Tibial artery (tissue), 4 donors: ENCODE measurements around the gene LHX1.
A peak's percentile ranks its signal among the peaks of the same experiment; 100 is the strongest.

Experiments
- DNase-seq, 2 donors: peaks; one replicate each; pipeline ENCODE4 v3.0.0-alpha.2; 2019
- H3K27ac ChIP-seq, 2 donors: fragments of 200-600 bp; sonication (generic) in 1 of 2; 1 replicate in 1 of 2; 2 replicates in 1 of 2; pipeline ENCODE4 v1.5.1; 2018 to 2019; ENCODE audit warnings: mild to moderate bottlenecking in 1 of 2
- H3K27me3 ChIP-seq, 2 donors: fragments of 200-600 bp; sonication (generic) in 1 of 2; one replicate each; pipeline versions ENCODE4 v1.5.1 to v1.6.0; 2016 to 2019
- H3K36me3 ChIP-seq, 3 donors: fragments of 200-600 bp; sonication (generic) in 2 of 3; one replicate each; pipeline ENCODE4 v1.5.1; 2016 to 2019; ENCODE audit warnings: mild to moderate bottlenecking in 2 of 3
- H3K4me1 ChIP-seq, 4 donors: fragments of 200-600 bp; sonication (generic) in 2 of 4; 1 replicate in 3 of 4; 2 replicates in 1 of 4; pipeline ENCODE4 v1.5.1; 2016 to 2019
- H3K4me3 ChIP-seq, 2 donors: fragments of 200-600 bp; sonication (generic) in 1 of 2; 1 replicate in 1 of 2; 2 replicates in 1 of 2; pipeline ENCODE4 v1.5.1; 2018 to 2019; ENCODE audit warnings: mild to moderate bottlenecking in 2 of 2
- H3K9me3 ChIP-seq, 3 donors: fragments of 200-600 bp; sonication (generic) in 1 of 3; one replicate each; pipeline ENCODE4 v1.5.1; 2016 to 2019
- intact Hi-C: fragments of 100-400 bp; cut with DNase I; formaldehyde crosslinking; loops from one replicate; pipeline ENCODE4 v1.15.0; 2023; ENCODE audit warnings: low total_unique reads
- TF ChIP-seq, protein P1 (sequence below), 2 experiments: fragments of 200-600 bp in 1 of 2; fragments of 450-650 bp in 1 of 2; IDR thresholded peaks; one replicate each; pipeline ENCODE4 v1.5.1; 2017 to 2019; ENCODE audit warnings: antibody characterized with exemption in 2 of 2, mild to moderate bottlenecking in 1 of 2, moderate library complexity in 1 of 2

LHX1 gene

DNA sequence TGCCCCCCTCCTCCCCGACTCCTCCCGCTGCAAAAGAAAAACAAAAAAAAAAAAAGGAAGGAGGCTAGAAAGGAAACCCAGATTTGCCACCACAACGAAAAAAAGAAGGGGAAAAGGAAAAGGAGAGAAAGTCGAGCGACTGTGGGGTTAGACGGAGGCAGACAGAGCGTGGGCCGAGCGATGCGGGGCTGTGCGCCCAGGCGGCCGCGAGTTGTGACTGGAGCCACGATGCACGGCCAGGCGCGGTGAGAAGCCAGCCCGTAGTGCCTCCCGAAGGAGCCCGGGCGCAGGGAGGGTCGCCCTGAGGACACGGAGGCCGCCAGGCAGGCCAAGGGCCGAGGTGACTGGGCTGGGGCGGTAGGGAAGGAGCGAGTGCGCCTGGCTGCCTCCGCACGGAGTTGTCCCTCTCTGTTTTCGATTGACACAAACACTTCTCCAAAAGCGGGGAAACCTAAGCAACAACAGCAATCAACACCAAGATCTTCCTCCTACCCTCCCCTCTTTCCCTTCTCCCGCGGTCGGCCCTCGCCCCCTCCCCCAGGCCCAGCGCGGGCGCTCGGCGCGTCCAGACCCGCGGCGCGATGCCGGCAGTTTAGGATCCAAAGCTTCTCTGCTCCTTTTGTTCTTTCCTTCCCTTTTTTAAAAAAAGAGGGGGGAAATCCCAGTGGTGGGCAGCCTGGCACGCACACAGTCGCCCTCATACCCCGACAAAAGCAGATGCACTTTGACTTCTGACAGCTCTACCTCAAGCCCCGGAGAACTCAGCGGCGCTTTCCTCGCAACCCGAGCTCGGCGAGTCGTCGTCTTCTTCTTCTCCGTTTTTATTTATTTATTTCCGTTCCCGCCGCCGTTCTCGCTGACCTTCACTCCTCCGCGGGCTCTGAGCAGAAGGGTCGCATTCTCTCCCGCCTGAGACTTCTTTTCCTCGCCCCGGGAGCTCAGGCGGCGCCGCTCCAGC lies at the start of gene LHX1:
Gene LHX1 (plus strand): TSS at position 475 of the 958 bp plus-strand sequence. CDS start 723 bp downstream, outside the sequence.
- Histone ChIP-seq H3K4me3 (peak within 1 kb of the TSS in 1 of 2 donors; percentile 23), H3K36me3 (no peaks in the 10 kb centered on the region), H3K27me3 (peaks cover 37 to 100% of the 10 kb centered on the region in 2 donors), H3K27ac (no peak within 1 kb of the TSS), H3K4me1 (peaks cover 4 to 88% (median 71%) of the 10 kb centered on the region in 4 donors), H3K9me3 (no peaks in the 10 kb centered on the region)
- intact Hi-C loops, result no loop called here
- TF ChIP-seq, protein P1, sequence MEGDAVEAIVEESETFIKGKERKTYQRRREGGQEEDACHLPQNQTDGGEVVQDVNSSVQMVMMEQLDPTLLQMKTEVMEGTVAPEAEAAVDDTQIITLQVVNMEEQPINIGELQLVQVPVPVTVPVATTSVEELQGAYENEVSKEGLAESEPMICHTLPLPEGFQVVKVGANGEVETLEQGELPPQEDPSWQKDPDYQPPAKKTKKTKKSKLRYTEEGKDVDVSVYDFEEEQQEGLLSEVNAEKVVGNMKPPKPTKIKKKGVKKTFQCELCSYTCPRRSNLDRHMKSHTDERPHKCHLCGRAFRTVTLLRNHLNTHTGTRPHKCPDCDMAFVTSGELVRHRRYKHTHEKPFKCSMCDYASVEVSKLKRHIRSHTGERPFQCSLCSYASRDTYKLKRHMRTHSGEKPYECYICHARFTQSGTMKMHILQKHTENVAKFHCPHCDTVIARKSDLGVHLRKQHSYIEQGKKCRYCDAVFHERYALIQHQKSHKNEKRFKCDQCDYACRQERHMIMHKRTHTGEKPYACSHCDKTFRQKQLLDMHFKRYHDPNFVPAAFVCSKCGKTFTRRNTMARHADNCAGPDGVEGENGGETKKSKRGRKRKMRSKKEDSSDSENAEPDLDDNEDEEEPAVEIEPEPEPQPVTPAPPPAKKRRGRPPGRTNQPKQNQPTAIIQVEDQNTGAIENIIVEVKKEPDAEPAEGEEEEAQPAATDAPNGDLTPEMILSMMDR (IDR thresholded peaks at IDR 0.05), result no peak
- no peak for DNase-seq

DNA sequence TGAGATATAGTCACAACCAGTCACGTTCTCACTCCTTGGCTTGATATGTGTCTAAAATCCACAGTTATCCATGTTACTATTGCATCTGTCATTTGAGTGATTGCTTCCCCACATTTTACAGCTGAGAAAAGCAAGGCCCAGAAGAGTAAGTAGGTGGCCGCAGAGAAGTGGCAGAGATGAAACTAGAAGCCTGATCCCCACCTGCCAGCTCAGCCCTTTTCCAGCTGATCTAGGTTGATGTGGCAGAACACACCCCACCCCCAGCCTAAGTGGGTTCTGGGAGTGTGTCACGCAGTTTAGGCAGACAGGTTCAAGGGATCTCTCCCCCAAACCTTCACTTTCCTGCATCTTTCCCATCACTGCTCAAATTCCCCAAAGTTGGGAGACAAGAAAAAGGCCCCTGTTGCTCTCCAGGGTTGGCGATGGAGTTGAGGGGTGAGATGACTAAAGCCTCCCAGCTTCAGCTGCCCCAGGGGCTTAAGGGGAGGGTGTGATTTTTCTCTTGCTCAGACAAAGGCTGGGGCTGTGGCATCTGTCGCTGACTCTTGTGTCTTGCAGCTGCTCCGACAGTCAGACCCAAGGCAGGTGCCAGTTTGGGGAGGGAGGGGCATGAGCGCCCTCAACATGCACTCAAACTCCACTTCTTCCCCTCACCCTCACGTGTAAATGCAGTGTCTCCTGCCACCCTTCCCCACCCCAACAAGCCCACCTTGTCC lies 48.9 kb upstream of the LHX1 start:
- no peak overlapping the region for H3K4me3 ChIP-seq
- no peak overlapping the region for H3K27ac ChIP-seq
- DNase-seq, result no peak
- no peaks in the 10 kb centered on the region for H3K9me3 ChIP-seq
- peaks cover 0 to 71% of the 10 kb centered on the region in 2 donors for H3K27me3 ChIP-seq
- TF ChIP-seq, protein P1 (IDR thresholded peaks at IDR 0.05), result no peak
- no peaks in the 10 kb centered on the region for H3K36me3 ChIP-seq
- intact Hi-C loops, result no loop called here
- H3K4me1 ChIP-seq, result no peaks in the 10 kb centered on the region

DNA sequence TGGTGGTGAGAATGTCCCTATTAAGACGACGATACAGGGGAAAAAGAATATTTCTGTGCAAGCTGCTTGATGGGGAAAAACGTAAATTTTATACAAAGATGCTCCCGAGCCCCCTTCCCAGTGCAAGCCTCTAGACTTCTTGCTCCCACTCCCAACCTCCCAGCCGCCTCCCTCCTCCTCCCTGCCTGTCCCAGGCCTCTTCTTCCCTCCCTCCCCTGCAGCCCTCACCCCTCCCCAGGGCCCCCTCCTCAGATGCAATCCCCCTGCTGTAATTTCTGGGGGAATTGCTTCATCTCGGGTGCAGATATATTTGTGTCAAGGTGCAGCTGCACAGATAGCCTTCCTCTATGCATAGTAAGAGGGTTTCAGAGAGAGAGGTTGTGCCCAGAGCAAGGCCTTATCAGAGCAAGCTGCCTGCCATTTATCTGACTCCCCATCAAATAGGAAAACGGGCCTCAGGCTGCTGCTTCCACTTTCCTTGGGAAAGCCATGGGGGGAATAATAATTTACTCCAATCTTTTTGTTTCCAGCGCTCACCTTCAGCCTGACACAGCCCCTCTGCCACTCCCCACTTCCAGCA lies 47.4 kb upstream of the LHX1 start:
- H3K27ac ChIP-seq, result no peak overlapping the region
- H3K4me1 ChIP-seq, result no peaks in the 10 kb centered on the region
- TF ChIP-seq, protein P1 (IDR thresholded peaks at IDR 0.05), result no peak
- H3K36me3 ChIP-seq, result no peaks in the 10 kb centered on the region
- no peak for DNase-seq
- peaks cover 0 to 62% of the 10 kb centered on the region in 2 donors for H3K27me3 ChIP-seq
- H3K9me3 ChIP-seq, result no peaks in the 10 kb centered on the region
- intact Hi-C loops, result no loop called here
- H3K4me3 ChIP-seq, result no peak overlapping the region

DNA sequence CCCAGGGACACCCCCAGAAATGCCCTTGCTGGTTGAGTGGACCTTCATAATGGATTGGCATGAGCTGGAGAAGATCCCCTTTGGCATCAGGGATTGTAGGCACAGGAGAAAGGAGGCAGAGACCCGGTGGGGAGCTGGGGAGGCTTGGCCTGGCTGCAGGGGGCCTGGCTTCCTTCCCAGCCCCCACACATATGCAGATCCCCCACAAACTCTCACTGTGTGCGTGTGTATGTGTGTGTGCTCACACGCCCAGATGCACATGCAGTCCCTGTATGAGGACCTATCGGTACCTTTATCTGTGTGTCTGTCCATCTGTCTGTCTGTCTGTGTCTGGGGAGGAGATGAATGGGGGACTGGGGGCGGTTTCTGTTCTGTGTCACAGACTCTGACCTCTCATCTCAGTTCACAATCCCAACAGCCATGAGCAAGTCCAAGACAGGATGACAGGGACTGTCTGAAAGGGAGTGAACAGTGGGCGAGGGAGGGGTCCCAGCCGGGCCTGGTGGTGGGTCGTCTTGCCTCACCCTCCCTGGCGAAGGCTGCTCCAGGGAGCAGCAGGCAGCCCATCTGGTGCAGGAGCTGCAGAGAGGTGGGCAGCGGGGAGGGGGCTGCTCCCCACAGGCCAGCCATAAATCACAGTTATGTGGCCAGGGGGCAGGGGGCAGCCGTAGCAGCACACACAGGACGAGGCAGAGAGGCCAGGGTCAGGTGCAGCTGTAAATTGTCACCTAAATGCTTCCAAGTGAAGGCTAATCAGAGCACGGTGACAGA lies 46.7 kb upstream of the LHX1 start:
- DNase-seq, result no peak
- no peaks in the 10 kb centered on the region for H3K36me3 ChIP-seq

More for the DNA sequence above, 46.7 kb upstream of the LHX1 start:
- no peaks in the 10 kb centered on the region for H3K9me3 ChIP-seq
- H3K27me3 ChIP-seq, result peaks cover 0 to 56% of the 10 kb centered on the region in 2 donors
- intact Hi-C loops, result no loop called here
- H3K4me3 ChIP-seq, result no peak overlapping the region
- H3K27ac ChIP-seq, result no peak overlapping the region
- no peaks in the 10 kb centered on the region for H3K4me1 ChIP-seq
- TF ChIP-seq, protein P1 (IDR thresholded peaks at IDR 0.05), result no peak
